ENCODE results near the gene FRMD8.

GRCh38 chr11:65435411-65435931 is 49.0 kb downstream of the FRMD8 start:
- TF ChIP-seq, protein P1, sequence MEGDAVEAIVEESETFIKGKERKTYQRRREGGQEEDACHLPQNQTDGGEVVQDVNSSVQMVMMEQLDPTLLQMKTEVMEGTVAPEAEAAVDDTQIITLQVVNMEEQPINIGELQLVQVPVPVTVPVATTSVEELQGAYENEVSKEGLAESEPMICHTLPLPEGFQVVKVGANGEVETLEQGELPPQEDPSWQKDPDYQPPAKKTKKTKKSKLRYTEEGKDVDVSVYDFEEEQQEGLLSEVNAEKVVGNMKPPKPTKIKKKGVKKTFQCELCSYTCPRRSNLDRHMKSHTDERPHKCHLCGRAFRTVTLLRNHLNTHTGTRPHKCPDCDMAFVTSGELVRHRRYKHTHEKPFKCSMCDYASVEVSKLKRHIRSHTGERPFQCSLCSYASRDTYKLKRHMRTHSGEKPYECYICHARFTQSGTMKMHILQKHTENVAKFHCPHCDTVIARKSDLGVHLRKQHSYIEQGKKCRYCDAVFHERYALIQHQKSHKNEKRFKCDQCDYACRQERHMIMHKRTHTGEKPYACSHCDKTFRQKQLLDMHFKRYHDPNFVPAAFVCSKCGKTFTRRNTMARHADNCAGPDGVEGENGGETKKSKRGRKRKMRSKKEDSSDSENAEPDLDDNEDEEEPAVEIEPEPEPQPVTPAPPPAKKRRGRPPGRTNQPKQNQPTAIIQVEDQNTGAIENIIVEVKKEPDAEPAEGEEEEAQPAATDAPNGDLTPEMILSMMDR (IDR thresholded peaks at IDR 0.05; ENCODE audit: low read depth, low read length, missing input control) = no peak
- TF ChIP-seq HNF4G (IDR thresholded peaks at IDR 0.05) = no peak
- TF ChIP-seq SP1 (IDR thresholded peaks at IDR 0.05) = no peak
- TF ChIP-seq ZBTB33 (IDR thresholded peaks at IDR 0.05) = no peak
- TF ChIP-seq MAX (IDR thresholded peaks at IDR 0.05) = no peak
- no peak for TF ChIP-seq JUND (IDR thresholded peaks at IDR 0.05)
- TF ChIP-seq, protein P2, sequence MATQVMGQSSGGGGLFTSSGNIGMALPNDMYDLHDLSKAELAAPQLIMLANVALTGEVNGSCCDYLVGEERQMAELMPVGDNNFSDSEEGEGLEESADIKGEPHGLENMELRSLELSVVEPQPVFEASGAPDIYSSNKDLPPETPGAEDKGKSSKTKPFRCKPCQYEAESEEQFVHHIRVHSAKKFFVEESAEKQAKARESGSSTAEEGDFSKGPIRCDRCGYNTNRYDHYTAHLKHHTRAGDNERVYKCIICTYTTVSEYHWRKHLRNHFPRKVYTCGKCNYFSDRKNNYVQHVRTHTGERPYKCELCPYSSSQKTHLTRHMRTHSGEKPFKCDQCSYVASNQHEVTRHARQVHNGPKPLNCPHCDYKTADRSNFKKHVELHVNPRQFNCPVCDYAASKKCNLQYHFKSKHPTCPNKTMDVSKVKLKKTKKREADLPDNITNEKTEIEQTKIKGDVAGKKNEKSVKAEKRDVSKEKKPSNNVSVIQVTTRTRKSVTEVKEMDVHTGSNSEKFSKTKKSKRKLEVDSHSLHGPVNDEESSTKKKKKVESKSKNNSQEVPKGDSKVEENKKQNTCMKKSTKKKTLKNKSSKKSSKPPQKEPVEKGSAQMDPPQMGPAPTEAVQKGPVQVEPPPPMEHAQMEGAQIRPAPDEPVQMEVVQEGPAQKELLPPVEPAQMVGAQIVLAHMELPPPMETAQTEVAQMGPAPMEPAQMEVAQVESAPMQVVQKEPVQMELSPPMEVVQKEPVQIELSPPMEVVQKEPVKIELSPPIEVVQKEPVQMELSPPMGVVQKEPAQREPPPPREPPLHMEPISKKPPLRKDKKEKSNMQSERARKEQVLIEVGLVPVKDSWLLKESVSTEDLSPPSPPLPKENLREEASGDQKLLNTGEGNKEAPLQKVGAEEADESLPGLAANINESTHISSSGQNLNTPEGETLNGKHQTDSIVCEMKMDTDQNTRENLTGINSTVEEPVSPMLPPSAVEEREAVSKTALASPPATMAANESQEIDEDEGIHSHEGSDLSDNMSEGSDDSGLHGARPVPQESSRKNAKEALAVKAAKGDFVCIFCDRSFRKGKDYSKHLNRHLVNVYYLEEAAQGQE (IDR thresholded peaks at IDR 0.05) = no peak
